PFSK-1 (cell line): ENCODE results near the gene NIPBL.

Source experiments
- FOXP2 ChIP-seq: optimal IDR thresholded peaks from 2 replicates; pipeline ENCODE3; 2011; ENCODE audit warnings: borderline replicate concordance, control low read depth, inconsistent platforms; ENCODE audit not compliant: insufficient read depth; ENCODE audit errors: extremely low read length, extremely low read depth
- POLR2AphosphoS5 ChIP-seq: IDR thresholded peaks from 2 replicates; pipeline ENCODE4 v1.6.1; 2012; ENCODE audit warnings: low read depth, mild to moderate bottlenecking, control low read depth, low read length, moderate library complexity
- REST ChIP-seq, 2 experiments: IDR thresholded peaks; 2 replicates each; pipeline versions ENCODE4 v1.6.1 to v1.8.0; 2011 to 2012; ENCODE audit warnings: low read depth in 2 of 2, low read length in 2 of 2, control low read depth in 1 of 2, inconsistent platforms in 1 of 2, mild to moderate bottlenecking in 1 of 2, moderate library complexity in 1 of 2; ENCODE audit not compliant: insufficient read depth in 1 of 2
- SIN3A ChIP-seq: IDR thresholded peaks from 2 replicates; pipeline ENCODE4 v1.6.1; 2012; ENCODE audit warnings: mild to moderate bottlenecking, low read length, moderate library complexity, borderline replicate concordance; ENCODE audit not compliant: insufficient read depth
- TAF1 ChIP-seq: IDR thresholded peaks from 2 replicates; pipeline ENCODE4 v1.6.1; 2012; ENCODE audit warnings: low read length, control low read depth, borderline replicate concordance; ENCODE audit not compliant: insufficient read depth

The NIPBL gene

DNA sequence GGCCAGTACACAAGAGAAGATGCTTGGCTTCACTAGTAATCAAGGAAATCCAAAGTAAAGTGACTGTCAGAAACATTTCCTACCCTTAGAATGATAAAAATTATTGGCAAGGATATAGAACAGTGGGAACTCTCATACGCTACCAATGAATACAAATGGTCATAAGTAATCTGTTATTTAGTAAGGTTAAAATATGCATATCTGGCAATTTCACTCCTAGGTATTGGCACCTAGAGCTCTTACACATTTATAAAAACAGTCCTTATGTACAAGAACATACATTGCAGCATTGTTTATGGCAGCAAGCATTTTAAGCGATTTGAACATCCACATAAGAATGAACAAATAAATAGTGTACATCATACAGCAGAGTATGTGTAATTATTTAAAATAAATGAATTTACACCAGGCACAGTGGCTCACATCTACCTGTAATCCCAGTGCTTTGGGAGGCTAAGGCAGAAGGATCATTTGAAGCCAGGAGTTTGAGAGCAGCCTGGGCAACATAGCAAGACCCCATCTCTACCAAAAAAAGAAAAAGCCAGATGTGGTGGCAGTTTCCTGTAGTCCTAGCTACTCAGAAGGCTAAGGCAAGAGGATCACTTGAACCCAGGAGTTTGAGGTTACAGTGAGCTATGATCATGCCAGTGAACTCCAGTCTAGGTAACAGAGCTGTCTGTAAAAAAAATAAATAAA, 93.3 kb downstream of the NIPBL start:
- TF ChIP-seq FOXP2 (no peak), TAF1 (no peak), SIN3A (no peak), POLR2AphosphoS5 (no peak), REST (IDR thresholded peaks at IDR 0.05; ENCODE audit: insufficient read depth in 1 of 2, low read depth in 2 of 2, low read length in 2 of 2) (no peak)

GRCh38 chr5:36978196-36978595, 101.6 kb downstream of the NIPBL start:
- TF ChIP-seq REST (IDR thresholded peaks at IDR 0.05; ENCODE audit: insufficient read depth in 1 of 2, low read depth in 2 of 2, low read length in 2 of 2) (no peak), TAF1 (no peak), FOXP2 (no peak), SIN3A (no peak), POLR2AphosphoS5 (no peak)

GRCh38 chr5:36982146-36982545, 105.6 kb downstream of the NIPBL start:
- TF ChIP-seq POLR2AphosphoS5 = no peak
- no peak for TF ChIP-seq FOXP2
- TF ChIP-seq TAF1 = no peak
- no peak for TF ChIP-seq SIN3A
- TF ChIP-seq REST (IDR thresholded peaks at IDR 0.05; ENCODE audit: insufficient read depth in 1 of 2, low read depth in 2 of 2, low read length in 2 of 2) = no peak

DNA sequence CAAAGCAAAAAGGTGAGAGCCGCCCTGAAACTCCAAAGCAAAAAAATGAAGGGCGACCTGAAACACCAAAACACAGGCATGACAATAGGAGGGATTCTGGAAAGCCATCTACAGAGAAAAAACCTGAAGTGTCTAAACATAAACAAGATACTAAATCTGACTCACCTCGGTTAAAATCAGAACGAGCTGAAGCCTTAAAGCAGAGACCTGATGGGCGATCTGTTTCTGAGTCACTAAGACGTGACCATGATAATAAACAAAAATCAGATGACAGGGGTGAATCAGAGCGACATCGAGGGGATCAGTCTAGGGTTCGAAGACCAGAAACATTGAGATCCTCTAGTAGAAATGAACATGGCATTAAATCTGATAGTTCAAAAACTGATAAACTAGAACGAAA, 108.8 kb downstream of the NIPBL start:
- TF ChIP-seq SIN3A = no peak
- no peak for TF ChIP-seq POLR2AphosphoS5
- no peak for TF ChIP-seq TAF1
- no peak for TF ChIP-seq FOXP2
- no peak for TF ChIP-seq REST (IDR thresholded peaks at IDR 0.05; ENCODE audit: insufficient read depth in 1 of 2, low read depth in 2 of 2, low read length in 2 of 2)
